KBM-7 (cell line): ENCODE measurements around the gene ZNF479.
"Not testable (repeated sequence)": the region's sequence is repeated elsewhere in the genome, so short reads cannot be mapped to it uniquely, and the experiment has no call there.

Experiments
- DNase-seq: peaks from one replicate; pipeline ENCODE4 v3.0.0-alpha.2; 2015
- in situ Hi-C: fragments of 300-500 bp; cut with MboI; formaldehyde crosslinking; loops from 2 replicates; pipeline ENCODE4 v1.14.3; 2020; ENCODE audit warnings: low sequenced_read_pairs, low pct_unique_long_range_greater_than_20kb, mixed read lengths

The ZNF479 gene

DNA sequence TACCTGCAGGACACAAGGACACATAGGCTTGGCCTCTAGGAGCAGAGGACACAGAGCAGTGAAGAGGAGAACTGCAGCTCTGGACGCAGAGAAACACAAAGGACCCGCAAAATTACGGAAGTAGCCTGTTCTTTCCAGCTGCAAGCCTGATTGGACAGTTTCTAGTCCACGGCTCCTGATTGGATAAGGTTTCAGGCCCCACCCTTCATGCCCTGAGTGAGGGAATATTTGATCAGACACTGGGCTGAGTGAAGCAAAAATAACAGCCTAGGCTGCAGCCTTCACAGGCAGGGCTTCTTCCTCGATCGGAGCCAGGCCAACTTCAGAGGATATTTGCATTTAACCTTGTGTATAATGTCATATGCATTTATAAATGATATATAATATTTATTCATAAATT is at the start of gene ZNF479:
Gene ZNF479 (minus strand): TSS at position 101 of the 400 bp plus-strand sequence. CDS start 112 bp downstream, outside the sequence.
- in situ Hi-C loops, DNase-seq: not testable (repeated sequence)

DNA sequence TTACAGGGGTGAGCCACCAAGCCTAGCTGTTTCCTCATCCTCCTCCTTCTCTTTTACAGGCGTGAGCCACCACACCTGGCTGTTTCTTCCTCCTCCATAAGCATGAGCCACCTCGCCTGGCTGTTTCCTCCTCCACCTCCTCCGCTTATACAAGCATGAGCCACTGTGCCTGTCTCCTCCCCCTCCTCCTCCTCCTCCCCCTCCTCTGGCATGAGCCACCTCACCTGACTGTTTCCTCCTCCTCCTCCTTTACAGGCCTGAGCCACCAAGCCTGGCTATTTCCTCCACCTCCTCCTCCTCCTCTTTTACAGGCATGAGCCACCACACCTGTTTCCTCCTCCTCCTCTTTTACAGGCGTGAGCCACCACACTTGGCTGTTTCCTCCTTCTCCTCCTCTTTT is 49.8 kb upstream of the ZNF479 start:
- in situ Hi-C loops, result no loop called here
- no peak for DNase-seq

- in situ Hi-C loops, result no loop called here
- DNase-seq, result no peak
These were observed 49.0 kb upstream of the ZNF479 start for GRCh38 chr7:57181281-57181680.

GRCh38 chr7:57179776-57180415 is 47.7 kb upstream of the ZNF479 start:
- no peak for DNase-seq
- in situ Hi-C loops, result no loop called here

DNA sequence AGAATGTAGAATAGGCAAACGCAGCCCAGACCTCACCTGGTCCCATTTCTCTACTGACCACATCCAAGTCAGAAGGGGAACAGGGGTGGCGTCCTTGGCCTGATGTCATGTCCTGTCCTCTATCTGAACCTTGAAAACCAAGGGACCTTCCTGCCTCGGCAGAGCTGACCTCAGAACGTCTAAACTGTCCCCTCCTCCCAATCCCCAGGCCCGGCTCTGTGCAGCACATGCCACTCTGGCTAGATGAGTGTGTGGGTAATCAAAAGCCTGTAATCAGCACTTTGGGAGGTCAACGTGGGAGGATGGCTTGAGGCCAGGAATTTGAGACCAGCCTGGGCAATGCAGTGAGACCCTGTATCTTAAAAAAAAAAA is 46.5 kb upstream of the ZNF479 start:
- in situ Hi-C loops, result no loop called here
- DNase-seq, result no peak

DNA sequence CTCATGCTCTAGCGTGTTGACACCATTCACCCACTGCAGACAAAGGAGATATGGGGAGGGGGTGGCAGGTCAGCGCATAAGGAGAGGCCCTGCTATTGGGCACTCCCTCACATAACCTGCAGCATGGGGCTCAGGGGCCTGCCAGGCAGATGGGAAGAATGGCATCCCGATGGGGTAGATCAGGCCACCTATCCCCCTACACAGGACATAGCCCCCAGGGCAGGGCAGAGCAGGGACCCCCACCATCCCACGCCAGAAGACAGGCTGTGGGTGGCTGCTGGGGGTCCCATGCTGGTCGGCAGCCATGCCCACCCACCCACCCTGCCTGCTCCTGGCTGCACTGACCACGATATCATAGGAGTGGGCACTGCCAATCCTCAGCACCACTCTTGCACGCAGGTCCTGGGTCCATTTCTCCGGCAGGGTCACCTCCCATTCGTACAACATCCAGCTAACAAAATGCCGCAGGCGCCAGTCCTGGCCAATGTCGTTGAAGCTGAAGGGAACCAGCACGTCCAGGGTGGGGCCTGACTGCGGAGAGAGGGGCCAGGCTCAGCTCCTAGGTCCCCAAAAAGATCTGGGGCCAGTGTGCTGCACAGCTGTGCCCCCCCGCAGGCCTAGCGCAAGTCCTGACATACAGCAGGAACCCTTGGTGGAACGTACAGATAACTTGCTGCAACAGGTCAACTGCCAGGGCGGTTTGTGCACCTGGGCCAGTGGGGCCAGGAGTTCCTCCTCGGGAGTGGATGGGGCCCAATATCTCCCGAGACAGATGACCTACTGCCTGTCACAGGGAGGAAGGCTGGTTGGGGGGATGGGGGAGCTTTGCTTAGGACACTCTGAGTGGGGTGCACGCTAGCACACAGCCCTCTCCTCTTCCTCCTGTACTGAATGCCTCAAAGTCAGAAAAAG is 45.9 kb upstream of the ZNF479 start:
- DNase-seq, result no peak
- in situ Hi-C loops, result no loop called here

DNA sequence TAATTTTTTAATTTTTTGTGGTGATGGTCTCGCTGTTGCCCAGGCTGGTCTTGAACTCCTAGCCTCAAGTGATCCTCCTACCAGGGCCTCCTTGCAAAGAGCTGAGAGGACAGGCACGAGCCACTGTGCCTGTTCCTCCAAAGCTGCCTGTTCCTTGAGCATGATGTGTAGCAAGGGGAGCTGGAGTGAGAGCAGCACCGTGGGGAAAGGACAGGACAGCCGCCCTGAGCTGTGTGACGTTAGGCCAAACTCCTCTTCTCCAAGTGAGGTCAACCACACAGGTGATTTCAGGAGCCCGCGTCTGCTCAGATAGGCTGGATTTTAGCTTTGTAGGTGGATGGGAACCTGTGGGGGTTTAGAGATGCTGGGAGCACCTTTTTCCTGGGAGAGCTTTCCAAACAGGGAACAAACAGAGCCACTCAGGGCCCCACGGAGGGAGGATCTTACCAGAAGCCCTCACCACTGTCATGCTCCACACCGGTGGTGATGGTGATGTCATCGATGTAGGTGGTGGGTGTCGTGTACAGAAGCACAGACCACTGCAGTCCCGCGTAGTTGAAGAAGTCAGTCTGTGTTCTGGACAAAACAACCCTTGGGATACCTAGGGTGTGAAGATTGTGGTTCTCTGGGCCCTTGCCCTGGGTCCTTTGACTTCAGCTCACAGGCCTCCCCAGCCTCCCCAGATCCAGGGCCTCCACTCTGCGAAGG is 44.8 kb upstream of the ZNF479 start:
- DNase-seq, result no peak
- in situ Hi-C loops, result no loop called here

GRCh38 chr7:57165285-57165899 is 33.2 kb upstream of the ZNF479 start:
- in situ Hi-C loops, result no loop called here
- no peak for DNase-seq

- DNase-seq, in situ Hi-C loops: not testable (repeated sequence)
These were observed 12.0 kb downstream of the ZNF479 start for GRCh38 chr7:57120123-57120784.
